OCI-LY7 (cell line): ENCODE measurements around the gene SLC43A1.

Experiments
- EZH2phosphoT487 ChIP-seq: fragments of 200-600 bp; sonication (generic); IDR thresholded peaks from 2 replicates; pipeline ENCODE4 v1.6.1; 2018; ENCODE audit warnings: low read depth, borderline replicate concordance, mild to moderate bottlenecking, mixed run types, antibody characterized with exemption, low read length, moderate library complexity, mixed read lengths
- TF ChIP-seq, protein P1 (sequence below): fragments of 200-600 bp; sonication (generic); conservative IDR thresholded peaks from 2 replicates; pipeline ENCODE4 v1.5.1; 2014; ENCODE audit warnings: mild to moderate bottlenecking, antibody characterized with exemption, low read length, moderate library complexity, mixed read lengths

DNA sequence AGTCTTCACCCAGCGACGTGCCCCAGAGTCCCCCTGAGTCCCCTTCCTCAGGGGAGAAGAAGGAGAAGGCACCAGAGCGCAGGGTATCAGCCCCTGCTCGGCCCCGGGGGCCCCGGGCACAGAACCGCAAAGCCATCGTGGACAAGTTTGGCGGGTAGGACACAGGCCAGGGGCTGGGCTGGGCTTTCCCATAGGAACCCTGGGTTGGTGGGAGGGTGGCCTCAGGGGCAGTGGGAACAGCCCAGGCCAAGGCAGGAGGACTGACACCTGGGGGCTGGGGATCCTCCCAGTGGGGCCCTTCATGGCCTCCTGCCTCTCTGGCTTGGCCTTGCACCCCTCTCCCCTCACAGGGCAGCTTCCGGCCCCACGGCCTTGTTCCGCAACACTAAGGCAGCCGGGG lies 30.4 kb upstream of the SLC43A1 start:
- TF ChIP-seq, protein P1, sequence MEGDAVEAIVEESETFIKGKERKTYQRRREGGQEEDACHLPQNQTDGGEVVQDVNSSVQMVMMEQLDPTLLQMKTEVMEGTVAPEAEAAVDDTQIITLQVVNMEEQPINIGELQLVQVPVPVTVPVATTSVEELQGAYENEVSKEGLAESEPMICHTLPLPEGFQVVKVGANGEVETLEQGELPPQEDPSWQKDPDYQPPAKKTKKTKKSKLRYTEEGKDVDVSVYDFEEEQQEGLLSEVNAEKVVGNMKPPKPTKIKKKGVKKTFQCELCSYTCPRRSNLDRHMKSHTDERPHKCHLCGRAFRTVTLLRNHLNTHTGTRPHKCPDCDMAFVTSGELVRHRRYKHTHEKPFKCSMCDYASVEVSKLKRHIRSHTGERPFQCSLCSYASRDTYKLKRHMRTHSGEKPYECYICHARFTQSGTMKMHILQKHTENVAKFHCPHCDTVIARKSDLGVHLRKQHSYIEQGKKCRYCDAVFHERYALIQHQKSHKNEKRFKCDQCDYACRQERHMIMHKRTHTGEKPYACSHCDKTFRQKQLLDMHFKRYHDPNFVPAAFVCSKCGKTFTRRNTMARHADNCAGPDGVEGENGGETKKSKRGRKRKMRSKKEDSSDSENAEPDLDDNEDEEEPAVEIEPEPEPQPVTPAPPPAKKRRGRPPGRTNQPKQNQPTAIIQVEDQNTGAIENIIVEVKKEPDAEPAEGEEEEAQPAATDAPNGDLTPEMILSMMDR = no peak
- TF ChIP-seq EZH2phosphoT487 = no peak
